Inflammatory macrophage treated with lipopolysaccharide for 4 hours (primary cell): ENCODE measurements around the gene ZNF432.
A peak's percentile ranks its signal among the peaks of the same experiment; 100 is the strongest.

ENCODE experiments used
- DNase-seq: peaks from one replicate; pipeline ENCODE4 v3.0.0-alpha.2; 2020

ZNF432 gene

GRCh38 chr19:52007806-52008557 is 40.7 kb downstream of the ZNF432 start, which contains the start of gene ZNF615:
TSS of gene ZNF615 (minus strand) at chr19:52008211. CDS start at chr19:52003711, 4,500 bp downstream.
- DNase-seq, result peak; percentile 86

GRCh38 chr19:52007451-52007805 is 41.2 kb downstream of the ZNF432 start:
- DNase-seq, result no peak

- no peak for DNase-seq
Observed at GRCh38 chr19:51994048-51994644, 54.5 kb downstream of the ZNF432 start.

GRCh38 chr19:51993422-51993821 is 55.2 kb downstream of the ZNF432 start:
- DNase-seq, result no peak

- DNase-seq, result peak; percentile 98
Observed at GRCh38 chr19:51986309-51987291, 62.0 kb downstream of the ZNF432 start, which contains the start of gene ZNF350. TSS of gene ZNF350 (minus strand) at chr19:51986840. CDS start at chr19:51974360, 12,480 bp downstream.

- DNase-seq, result no peak
Observed at GRCh38 chr19:51983361-51983760, 65.3 kb downstream of the ZNF432 start.
